Activated CD8-positive, alpha-beta T cell treated with anti-CD3 and anti-CD28 coated beads for 36 hours (primary cell): ENCODE results near the gene PTH2. TPM values are rescaled to one million over a fixed set of nuclear protein-coding genes. Genes with fewer than 3 reads are reported as not detected.

Experiments used
- ATAC-seq: fragments of 200-7000 bp; cut with Tn5 transposase; one replicate; pipeline ENCODE4 v1.10.0; 2021; ENCODE audit warnings: mild to moderate bottlenecking, moderate library complexity
- CTCF ChIA-PET: fragments of 350-600 bp; sonication (Branson Sonifier 250); formaldehyde crosslinking; loops from one replicate; lab custom pipeline; 2021; ENCODE audit warnings: antibody characterized with exemption; lab: Charles Lee
- POLR2A ChIA-PET: fragments of 350-600 bp; sonication (Branson Sonifier 250); formaldehyde crosslinking; loops from one replicate; lab custom pipeline; 2021; ENCODE audit warnings: antibody characterized with exemption; lab: Charles Lee
- DNase-seq: peaks from one replicate; pipeline ENCODE4 v3.0.0-alpha.2; 2020
- H3K27ac Mint-ChIP-seq: one replicate; pipeline ENCODE4 v1.8.0; 2021; ENCODE audit warnings: mild to moderate bottlenecking, mixed read lengths
- H3K27me3 Mint-ChIP-seq: one replicate; pipeline ENCODE4 v1.8.0; 2021; ENCODE audit warnings: mixed read lengths
- H3K36me3 Mint-ChIP-seq: one replicate; pipeline ENCODE4 v1.8.0; 2021; ENCODE audit warnings: low read depth, mixed read lengths
- H3K4me1 Mint-ChIP-seq: one replicate; pipeline ENCODE4 v1.8.0; 2021; ENCODE audit warnings: low read depth, mixed read lengths
- H3K4me3 Mint-ChIP-seq: one replicate; pipeline ENCODE4 v1.8.0; 2021; ENCODE audit warnings: mild to moderate bottlenecking, moderate library complexity, mixed read lengths
- H3K9me3 Mint-ChIP-seq: one replicate; pipeline ENCODE4 v1.8.0; 2021; ENCODE audit warnings: mixed read lengths
- intact Hi-C: fragments of 100-400 bp; cut with micrococcal nuclease; formaldehyde crosslinking; loops from one replicate; pipeline ENCODE4 v1.10.0; 2022
- total RNA-seq, 2 experiments: library from RNA; stranded (reverse); gene quantifications; one replicate each; pipeline ENCODE4 v1.2.3, GENCODE V29; 2021
- TF ChIP-seq, protein P1 (sequence below): fragments of 200-600 bp; IDR thresholded peaks from one replicate; pipeline ENCODE4 v1.8.0; 2022; ENCODE audit warnings: antibody characterized with exemption, mild to moderate bottlenecking

Gene PTH2
- total RNA-seq, 2 experiments from 2014 or later, result not detected

DNA sequence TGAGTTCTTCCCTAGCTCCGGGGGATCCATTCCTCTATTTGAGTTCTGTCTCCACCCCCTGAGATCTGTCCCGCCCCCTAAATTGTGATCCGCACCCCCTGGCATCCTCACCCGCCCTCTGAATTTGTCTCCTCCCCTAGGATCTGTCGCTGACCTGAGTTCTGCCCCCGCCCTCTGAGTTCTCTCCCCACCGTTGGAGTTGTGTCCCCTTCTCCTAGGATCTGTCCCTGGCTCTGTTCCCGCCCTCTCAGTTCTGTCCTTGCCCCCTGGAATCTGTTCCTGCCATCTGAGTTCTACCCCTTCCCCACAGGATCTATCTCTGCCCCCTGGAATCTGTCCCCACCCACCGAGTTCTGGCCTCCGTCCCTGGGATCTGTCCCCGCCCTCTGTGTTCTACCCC, 19.1 kb upstream of the PTH2 start:
- intact Hi-C loops, result loop anchor here (5.0 to 10.0 kb wide), 2 partner anchors 50 to 178 kb away; no protein-coding TSS in a partner anchor
- ChIA-PET POLR2A (interaction anchor here (1.5 to 2.3 kb wide), 2 partner anchors 10 to 51 kb away, joined by 6 to 11 read pairs; partner anchors contain the start of genes ALDH16A1 and PIH1D1), CTCF (interaction anchor here (0.5 to 2.0 kb wide), 6 partner anchors 31 to 216 kb away, joined by 3 to 13 read pairs (median 3); partner anchors contain the start of gene FLT3LG)
- peak overlapping the region; percentile 74 for H3K4me3 Mint-ChIP-seq
- peaks cover 5% of the 10 kb centered on the region for H3K36me3 Mint-ChIP-seq
- peaks cover 29% of the 10 kb centered on the region for H3K4me1 Mint-ChIP-seq
- TF ChIP-seq, protein P1, sequence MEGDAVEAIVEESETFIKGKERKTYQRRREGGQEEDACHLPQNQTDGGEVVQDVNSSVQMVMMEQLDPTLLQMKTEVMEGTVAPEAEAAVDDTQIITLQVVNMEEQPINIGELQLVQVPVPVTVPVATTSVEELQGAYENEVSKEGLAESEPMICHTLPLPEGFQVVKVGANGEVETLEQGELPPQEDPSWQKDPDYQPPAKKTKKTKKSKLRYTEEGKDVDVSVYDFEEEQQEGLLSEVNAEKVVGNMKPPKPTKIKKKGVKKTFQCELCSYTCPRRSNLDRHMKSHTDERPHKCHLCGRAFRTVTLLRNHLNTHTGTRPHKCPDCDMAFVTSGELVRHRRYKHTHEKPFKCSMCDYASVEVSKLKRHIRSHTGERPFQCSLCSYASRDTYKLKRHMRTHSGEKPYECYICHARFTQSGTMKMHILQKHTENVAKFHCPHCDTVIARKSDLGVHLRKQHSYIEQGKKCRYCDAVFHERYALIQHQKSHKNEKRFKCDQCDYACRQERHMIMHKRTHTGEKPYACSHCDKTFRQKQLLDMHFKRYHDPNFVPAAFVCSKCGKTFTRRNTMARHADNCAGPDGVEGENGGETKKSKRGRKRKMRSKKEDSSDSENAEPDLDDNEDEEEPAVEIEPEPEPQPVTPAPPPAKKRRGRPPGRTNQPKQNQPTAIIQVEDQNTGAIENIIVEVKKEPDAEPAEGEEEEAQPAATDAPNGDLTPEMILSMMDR, result no peak
- no peak overlapping the region for H3K27ac Mint-ChIP-seq
- H3K9me3 Mint-ChIP-seq, result no peaks in the 10 kb centered on the region
- peaks cover 49% of the 10 kb centered on the region for H3K27me3 Mint-ChIP-seq
- DNase-seq (peak; percentile 53), ATAC-seq (no peak)

DNA sequence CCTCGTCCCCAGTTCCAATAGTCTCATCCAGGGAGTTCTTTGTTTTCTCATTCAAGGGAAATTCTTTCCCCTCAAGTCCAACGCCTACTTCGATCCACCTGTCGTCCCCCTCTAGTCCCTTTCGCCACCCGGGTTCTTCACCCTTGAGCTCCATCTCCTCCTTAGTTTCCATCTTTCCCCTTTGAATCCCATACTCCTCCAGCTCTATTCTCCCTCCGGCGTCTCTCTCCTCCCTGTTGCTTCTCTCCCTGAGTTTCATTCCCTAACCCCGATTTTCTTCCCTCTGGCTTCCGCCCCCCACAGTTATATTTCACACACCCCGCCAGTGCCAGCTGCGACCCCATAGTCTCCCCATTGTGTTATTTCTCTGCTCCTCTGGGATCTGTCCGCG, 18.7 kb upstream of the PTH2 start:
- ChIA-PET CTCF (interaction anchor here (1.0 to 2.0 kb wide), 4 partner anchors 33 to 216 kb away, joined by 3 to 13 read pairs (median 3); no protein-coding TSS in a partner anchor), POLR2A (interaction anchor here (1.5 to 2.3 kb wide), 2 partner anchors 10 to 50 kb away, joined by 6 to 11 read pairs; partner anchors contain the start of genes ALDH16A1 and PIH1D1)
- ATAC-seq, result no peak
- Mint-ChIP-seq H3K4me3 (peak overlapping the region; percentile 74), H3K4me1 (peaks cover 27% of the 10 kb centered on the region), H3K9me3 (no peaks in the 10 kb centered on the region), H3K27ac (no peak overlapping the region), H3K27me3 (peaks cover 51% of the 10 kb centered on the region), H3K36me3 (peaks cover 3% of the 10 kb centered on the region)
- intact Hi-C loops, result loop anchor here (5.0 to 10.0 kb wide), 2 partner anchors 50 to 177 kb away; no protein-coding TSS in a partner anchor
- DNase-seq, result no peak
- TF ChIP-seq, protein P1, result no peak

DNA sequence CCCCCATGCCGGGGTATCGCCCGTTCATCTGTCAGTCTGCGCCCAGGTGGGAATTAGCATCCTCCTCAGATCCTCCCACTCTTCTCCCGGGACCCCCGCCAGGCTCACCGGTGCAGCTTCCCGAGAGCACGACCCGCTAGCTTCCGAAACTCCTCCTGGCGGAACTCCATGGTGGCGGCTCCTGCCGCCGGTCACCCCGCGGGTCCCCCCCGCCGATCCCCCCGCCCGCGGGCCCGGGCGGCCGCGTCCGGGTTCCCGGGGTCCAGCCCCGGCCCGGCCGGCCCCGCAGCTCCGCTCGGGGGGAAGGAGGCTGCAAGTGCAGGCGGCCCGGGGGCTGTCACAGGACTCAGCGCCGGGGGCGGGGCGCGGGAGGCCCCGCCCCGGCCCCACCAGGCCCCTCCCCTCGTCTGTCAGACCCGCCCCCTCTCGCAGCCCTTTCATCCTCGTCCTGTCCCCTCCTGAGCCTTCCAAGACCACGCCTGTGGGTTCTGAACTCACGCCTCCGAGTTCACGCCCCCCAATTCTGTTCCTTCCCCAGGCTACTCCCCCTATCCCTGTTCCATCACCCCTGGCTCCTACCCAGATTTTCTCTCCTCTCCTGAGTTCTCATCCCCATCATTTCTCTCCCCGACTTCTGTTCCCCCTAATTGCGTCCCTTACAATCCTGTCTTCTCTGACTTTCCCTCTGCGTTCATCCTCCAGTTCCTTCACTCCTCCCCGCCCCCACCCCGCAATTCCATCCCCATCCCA, 18.1 kb upstream of the PTH2 start, which contains the start of gene SLC17A7:
SLC17A7 (minus strand) TSS at position 318 of the 750 bp plus-strand sequence; CDS start at position 170, 148 bp downstream.
- CTCF ChIA-PET, result interaction anchor here (1.0 to 2.0 kb wide), 4 partner anchors 34 to 215 kb away, joined by 3 to 13 read pairs (median 3); no protein-coding TSS in a partner anchor
- Mint-ChIP-seq H3K36me3 (peaks cover 2% of the 10 kb centered on the region), H3K27ac (no peak within 1 kb of the TSS), H3K4me1 (peaks cover 28% of the 10 kb centered on the region), H3K9me3 (no peaks in the 10 kb centered on the region), H3K27me3 (peaks cover 57% of the 10 kb centered on the region), H3K4me3 (peak within 1 kb of the TSS; percentile 74)
- DNase-seq, result peak; percentile 70
- POLR2A ChIA-PET, result interaction anchor here (1.5 to 2.3 kb wide), 3 partner anchors 11 to 50 kb away, joined by 4 to 11 read pairs (median 6); partner anchors contain the start of genes ALDH16A1 and PIH1D1
- ATAC-seq, result peak; percentile 37
- TF ChIP-seq, protein P1, result no peak
- intact Hi-C loops, result loop anchor here (5.0 to 10.0 kb wide), 2 partner anchors 49 to 177 kb away; no protein-coding TSS in a partner anchor

DNA sequence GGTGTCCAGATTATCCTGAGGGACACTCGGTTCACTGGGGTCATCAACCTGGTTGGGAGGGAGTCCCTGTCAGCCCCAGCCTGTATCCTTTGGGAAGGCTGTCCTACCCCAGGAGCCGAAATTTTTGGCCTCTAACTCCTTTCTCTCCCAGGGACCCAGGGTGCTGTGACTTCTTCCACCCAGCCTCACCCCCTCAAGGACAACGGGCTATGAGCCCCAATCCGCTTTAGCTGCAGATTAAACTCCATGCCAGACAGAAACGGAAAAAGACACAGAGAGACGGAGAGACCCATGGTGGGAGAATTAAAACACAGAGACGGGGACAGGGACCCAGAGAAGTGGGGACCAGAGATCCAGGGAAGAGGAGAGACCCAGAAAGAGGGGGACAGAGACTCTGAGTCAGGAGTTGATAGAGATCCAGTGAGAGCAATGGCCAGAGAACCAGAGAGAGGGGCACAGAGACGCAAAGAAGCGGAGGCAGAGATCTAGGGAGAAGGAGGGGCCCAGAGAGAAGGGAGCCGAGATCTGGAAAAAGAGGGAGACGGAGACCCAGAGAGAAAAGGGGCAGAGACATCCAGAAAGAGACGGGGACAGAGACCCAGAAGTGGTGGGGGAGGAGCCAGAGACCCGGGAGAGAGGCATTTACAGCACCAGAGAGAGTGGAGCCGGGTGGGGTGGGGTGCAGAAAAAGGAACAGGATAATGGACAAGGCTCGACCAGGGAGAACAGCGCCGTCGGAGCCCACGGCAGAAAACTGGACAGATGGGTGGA, 17.4 kb upstream of the PTH2 start:
- ChIA-PET CTCF (interaction anchor here (1.0 kb wide), 1 partner anchor 11 kb away, joined by 4 read pairs; no protein-coding TSS in a partner anchor), POLR2A (interaction anchor here (1.0 to 1.5 kb wide), 3 partner anchors 11 to 51 kb away, joined by 3 to 4 read pairs (median 3); partner anchors contain the start of gene PIH1D1)
- Mint-ChIP-seq H3K27me3 (peaks cover 65% of the 10 kb centered on the region), H3K27ac (no peak overlapping the region), H3K4me1 (peaks cover 34% of the 10 kb centered on the region), H3K9me3 (no peaks in the 10 kb centered on the region), H3K36me3 (no peaks in the 10 kb centered on the region), H3K4me3 (no peak overlapping the region)
- TF ChIP-seq, protein P1, result no peak
- intact Hi-C loops, result loop anchor here (5.0 to 10.0 kb wide), 2 partner anchors 48 to 176 kb away; no protein-coding TSS in a partner anchor
- DNase-seq (no peak), ATAC-seq (no peak)
